GM19023 (cell line): Measurements from ENCODE around the gene SLC11A1.

Experiments used
- ATAC-seq: cut with Tn5 transposase; IDR thresholded peaks from one replicate; pipeline ENCODE4 v1.9.1; 2021; ENCODE audit warnings: mild to moderate bottlenecking, moderate library complexity; ENCODE audit not compliant: unreplicated experiment

Gene SLC11A1

GRCh38 chr2:218366621-218367414 is 15.3 kb upstream of the SLC11A1 start:
- no peak for ATAC-seq

- ATAC-seq = peak; percentile 96
These were observed 14.5 kb upstream of the SLC11A1 start for GRCh38 chr2:218367415-218368149.

- ATAC-seq = no peak
These were observed 13.9 kb upstream of the SLC11A1 start for GRCh38 chr2:218368150-218368528.

GRCh38 chr2:218368621-218369153 is 13.4 kb upstream of the SLC11A1 start:
- ATAC-seq = no peak

- ATAC-seq = no peak
These were observed 12.7 kb upstream of the SLC11A1 start for GRCh38 chr2:218369330-218369729.

GRCh38 chr2:218370410-218371063 is 11.5 kb upstream of the SLC11A1 start:
- ATAC-seq = no peak

GRCh38 chr2:218371983-218372350 is 10.1 kb upstream of the SLC11A1 start:
- no peak for ATAC-seq

- no peak for ATAC-seq
These were observed 7.3 kb upstream of the SLC11A1 start for GRCh38 chr2:218374795-218375194.

- ATAC-seq = no peak
These were observed 6.9 kb upstream of the SLC11A1 start for GRCh38 chr2:218375212-218375611.

- ATAC-seq = no peak
These were observed 4.0 kb upstream of the SLC11A1 start for GRCh38 chr2:218378053-218378452.

- ATAC-seq = no peak
These were observed 712 bp downstream of the SLC11A1 start for GRCh38 chr2:218382785-218383184.

GRCh38 chr2:218383892-218384519 is 1.9 kb downstream of the SLC11A1 start:
- ATAC-seq = no peak

GRCh38 chr2:218384975-218385374 is 2.9 kb downstream of the SLC11A1 start:
- ATAC-seq = no peak

GRCh38 chr2:218386505-218387368 is 4.7 kb downstream of the SLC11A1 start:
- ATAC-seq = no peak

- ATAC-seq = no peak
These were observed 5.5 kb downstream of the SLC11A1 start for GRCh38 chr2:218387369-218388194.

GRCh38 chr2:218389333-218390150 is 7.5 kb downstream of the SLC11A1 start:
- ATAC-seq = no peak

- no peak for ATAC-seq
These were observed 9.1 kb downstream of the SLC11A1 start for GRCh38 chr2:218391202-218391601.

- ATAC-seq = no peak
These were observed 10.4 kb downstream of the SLC11A1 start for GRCh38 chr2:218392459-218392858.
